Epithelial cell of proximal tubule (primary cell): ENCODE data around the gene CYP27C1. TPM values are rescaled to one million over a fixed set of nuclear protein-coding genes. Genes with fewer than 3 reads are reported as not detected.
"Not testable (repeated sequence)": the region's sequence is repeated elsewhere in the genome, so short reads cannot be mapped to it uniquely, and the experiment has no call there.

Experiments used
- DNase-seq: peaks from one replicate; pipeline ENCODE4 v3.0.0-alpha.2; 2011; ENCODE audit warnings: low read depth
- H3K4me3 ChIP-seq: 2 replicates; pipeline ENCODE4 v1.5.1; 2011; ENCODE audit warnings: low read depth, mild to moderate bottlenecking, low read length
- total RNA-seq: library from RNA; depleted of rRNA; stranded (reverse); fragments of >200 nt; gene quantifications from 2 replicates; pipeline ENCODE4 v1.2.3, GENCODE V29; 2015
- TF ChIP-seq, protein P1 (sequence below): conservative IDR thresholded peaks from 2 replicates; pipeline ENCODE4 v1.5.1; 2012; ENCODE audit warnings: low read depth, mild to moderate bottlenecking, low read length

CYP27C1 gene
- total RNA-seq, 1 donor from 2014 or later: 0.52 TPM

- TF ChIP-seq, protein P1, sequence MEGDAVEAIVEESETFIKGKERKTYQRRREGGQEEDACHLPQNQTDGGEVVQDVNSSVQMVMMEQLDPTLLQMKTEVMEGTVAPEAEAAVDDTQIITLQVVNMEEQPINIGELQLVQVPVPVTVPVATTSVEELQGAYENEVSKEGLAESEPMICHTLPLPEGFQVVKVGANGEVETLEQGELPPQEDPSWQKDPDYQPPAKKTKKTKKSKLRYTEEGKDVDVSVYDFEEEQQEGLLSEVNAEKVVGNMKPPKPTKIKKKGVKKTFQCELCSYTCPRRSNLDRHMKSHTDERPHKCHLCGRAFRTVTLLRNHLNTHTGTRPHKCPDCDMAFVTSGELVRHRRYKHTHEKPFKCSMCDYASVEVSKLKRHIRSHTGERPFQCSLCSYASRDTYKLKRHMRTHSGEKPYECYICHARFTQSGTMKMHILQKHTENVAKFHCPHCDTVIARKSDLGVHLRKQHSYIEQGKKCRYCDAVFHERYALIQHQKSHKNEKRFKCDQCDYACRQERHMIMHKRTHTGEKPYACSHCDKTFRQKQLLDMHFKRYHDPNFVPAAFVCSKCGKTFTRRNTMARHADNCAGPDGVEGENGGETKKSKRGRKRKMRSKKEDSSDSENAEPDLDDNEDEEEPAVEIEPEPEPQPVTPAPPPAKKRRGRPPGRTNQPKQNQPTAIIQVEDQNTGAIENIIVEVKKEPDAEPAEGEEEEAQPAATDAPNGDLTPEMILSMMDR: no peak
- no peak for DNase-seq
- no peak overlapping the region for H3K4me3 ChIP-seq
Observed at GRCh38 chr2:127228102-127228501, 8.0 kb upstream of the CYP27C1 start.

GRCh38 chr2:127227264-127227660 is 7.2 kb upstream of the CYP27C1 start:
- not testable (repeated sequence) for H3K4me3 ChIP-seq, DNase-seq

DNA sequence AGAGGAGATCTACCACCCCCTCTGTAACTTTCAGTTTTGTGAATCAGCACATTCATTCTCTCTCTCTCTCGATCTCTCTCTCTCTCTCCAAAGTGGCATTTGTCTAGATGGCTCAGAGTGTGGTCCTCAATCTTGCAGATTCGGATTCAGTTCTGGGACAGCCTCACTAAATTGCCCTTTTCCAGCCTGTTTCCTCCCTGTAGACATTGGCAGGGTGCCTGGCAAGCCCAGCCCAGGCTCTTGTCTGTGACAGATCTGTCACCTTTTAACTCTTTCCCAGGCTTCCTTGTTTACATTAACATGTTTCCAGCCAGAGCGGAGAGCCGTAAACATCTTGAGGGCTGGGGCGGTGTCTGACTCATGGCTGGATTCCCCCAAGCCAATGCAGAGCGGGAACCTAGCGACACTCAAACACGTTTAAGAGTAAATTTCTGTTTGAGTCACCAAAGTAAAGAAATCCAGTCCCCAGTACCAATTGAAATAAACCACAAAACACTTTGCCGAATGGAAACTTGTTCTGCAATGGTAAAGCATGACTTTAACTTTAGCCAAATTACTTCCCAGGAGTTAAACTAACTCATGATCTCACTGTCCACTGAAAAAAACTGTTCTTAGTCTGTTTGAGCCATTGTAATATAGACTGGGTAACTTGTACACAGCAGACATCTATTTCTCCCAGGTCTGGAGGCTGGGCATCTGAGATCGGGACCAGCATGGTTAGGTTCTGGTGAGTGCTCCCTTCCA is 6.6 kb upstream of the CYP27C1 start:
- DNase-seq: peak; percentile 40
- TF ChIP-seq, protein P1: no peak
- no peak overlapping the region for H3K4me3 ChIP-seq

- TF ChIP-seq, protein P1: no peak
- H3K4me3 ChIP-seq: no peak overlapping the region
- DNase-seq: no peak
Observed at GRCh38 chr2:127226132-127226519, 6.0 kb upstream of the CYP27C1 start.

GRCh38 chr2:127225186-127225960 is 5.3 kb upstream of the CYP27C1 start:
- TF ChIP-seq, protein P1: no peak
- no peak overlapping the region for H3K4me3 ChIP-seq
- DNase-seq: no peak

GRCh38 chr2:127224135-127224534 is 4.0 kb upstream of the CYP27C1 start:
- DNase-seq, H3K4me3 ChIP-seq: not testable (repeated sequence)

- peak overlapping the region; percentile 54 for H3K4me3 ChIP-seq
- TF ChIP-seq, protein P1: no peak
- DNase-seq: no peak
Observed at GRCh38 chr2:127220768-127221527, 849 bp upstream of the CYP27C1 start.
